Gastrocnemius medialis (tissue), 4 donors: ENCODE results near the gene CPNE5. TPM values are rescaled to one million over a fixed set of nuclear protein-coding genes. Genes with fewer than 3 reads are reported as not detected.

Experiments
- ATAC-seq, 2 donors: fragments of 150-250 bp; one replicate each; pipeline ENCODE4 v1.9.1; 2016
- DNase-seq, 2 donors: peaks; one replicate each; pipeline ENCODE4 v3.0.0-alpha.2; 2019
- H3K27ac ChIP-seq, 4 donors: fragments of 200-600 bp; sonication (generic); 1 replicate in 1 of 4; 2 replicates in 3 of 4; pipeline ENCODE4 v1.5.1; 2016 to 2018; ENCODE audit warnings: mild to moderate bottlenecking in 2 of 4, moderate library complexity in 1 of 4
- H3K27me3 ChIP-seq, 3 donors: fragments of 200-600 bp; sonication (generic) in 2 of 3; 1 replicate in 1 of 3; 2 replicates in 2 of 3; pipeline versions ENCODE4 v1.5.1 to v1.6.0; 2016 to 2019; ENCODE audit warnings: mild to moderate bottlenecking in 1 of 3, moderate library complexity in 1 of 3
- H3K36me3 ChIP-seq, 2 donors: fragments of 200-600 bp; sonication (generic) in 1 of 2; one replicate each; pipeline ENCODE4 v1.5.1; 2017 to 2018
- H3K4me1 ChIP-seq, 2 donors: fragments of 200-600 bp; sonication (generic) in 1 of 2; one replicate each; pipeline ENCODE4 v1.5.1; 2016 to 2017; ENCODE audit warnings: mild to moderate bottlenecking in 2 of 2
- H3K4me3 ChIP-seq, 4 donors: fragments of 200-600 bp; sonication (generic) in 3 of 4; 1 replicate in 1 of 4; 2 replicates in 3 of 4; pipeline ENCODE4 v1.5.1; 2016 to 2019; ENCODE audit warnings: mild to moderate bottlenecking in 2 of 4
- H3K9me3 ChIP-seq, 3 donors: fragments of 200-600 bp; sonication (generic) in 2 of 3; 1 replicate in 1 of 3; 2 replicates in 2 of 3; pipeline ENCODE4 v1.5.1; 2016 to 2019
- CTCF ChIP-seq, 5 experiments: fragments of 450-650 bp in 3 of 5; fragments of 200-600 bp in 2 of 5; sonication (generic) in 2 of 5; IDR thresholded peaks in 4 of 5; conservative IDR thresholded peaks in 1 of 5; 1 replicate in 4 of 5; 2 replicates in 1 of 5; pipeline ENCODE4 v1.5.1; 2016 to 2019; ENCODE audit warnings: antibody characterized with exemption in 5 of 5, mild to moderate bottlenecking in 3 of 5, moderate library complexity in 3 of 5
- POLR2A ChIP-seq, 2 donors: fragments of 450-650 bp; IDR thresholded peaks; one replicate each; pipeline ENCODE4 v1.6.1; 2017; ENCODE audit warnings: antibody characterized with exemption in 2 of 2, mild to moderate bottlenecking in 2 of 2, moderate library complexity in 2 of 2
- in situ Hi-C, 4 donors: fragments of 200-750 bp; cut with MboI; loops; one replicate each; pipeline versions ENCODE4 v1.15.0 to v1.8.0; 2017; ENCODE audit warnings: low sequenced_read_pairs in 4 of 4
- intact Hi-C: fragments of 100-400 bp; cut with DNase I; formaldehyde crosslinking; loops from one replicate; pipeline ENCODE4 v1.15.1; 2023; ENCODE audit warnings: low total_unique reads
- total RNA-seq, 4 donors: library from RNA; depleted of rRNA; stranded (reverse); fragments of >200 nt; gene quantifications; one replicate each; pipeline versions ENCODE4 v1.1.0 to v1.2.3, GENCODE V29; 2016

CPNE5 gene
- total RNA-seq, 4 donors from 2014 or later = 0.11 TPM; not detected in 3

DNA sequence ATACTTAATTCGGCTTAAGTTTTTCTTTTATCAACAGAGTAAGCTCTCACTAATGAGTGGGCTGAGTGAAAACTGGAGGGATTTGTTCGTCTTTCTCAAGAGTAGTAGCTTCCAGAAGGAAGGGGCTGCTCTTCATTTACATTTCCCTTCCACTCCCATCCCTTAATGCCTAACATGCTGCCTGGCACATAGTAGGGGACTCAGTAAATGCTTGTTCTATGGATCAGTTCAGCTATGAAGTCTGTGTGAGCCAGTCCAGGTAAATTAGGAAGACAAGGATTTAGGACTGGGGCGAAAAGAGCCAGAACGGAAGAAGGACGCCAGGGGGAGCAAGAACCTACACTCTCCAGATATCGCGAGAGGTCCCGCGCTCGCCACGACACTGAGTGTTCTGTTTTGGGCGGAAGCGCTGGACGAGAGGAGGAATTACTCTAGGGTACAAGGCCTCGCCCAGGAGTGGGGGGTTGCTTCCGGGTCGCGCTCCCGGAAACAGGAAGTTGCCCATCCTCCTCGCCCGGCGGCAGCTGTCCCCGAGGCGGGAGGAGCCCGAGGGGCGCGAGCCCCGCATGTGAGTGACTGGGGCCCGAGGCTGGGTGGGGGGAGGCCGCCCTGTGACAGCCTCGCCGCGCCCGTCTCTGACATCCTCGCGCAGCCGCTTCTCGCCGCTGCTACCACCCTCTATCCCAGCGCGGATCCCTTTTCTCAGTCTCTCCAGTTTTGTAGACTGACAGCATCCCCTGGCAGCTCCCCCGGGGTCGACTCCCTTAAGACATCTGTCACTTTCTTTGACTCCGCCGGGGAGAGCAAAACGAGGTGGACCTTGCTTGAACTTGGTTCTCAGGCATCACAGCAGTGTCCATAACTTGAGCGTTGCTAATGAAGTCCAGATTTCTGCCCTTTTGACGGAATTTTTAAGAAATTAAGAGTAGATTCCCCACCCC lies 46.5 kb upstream of the CPNE5 start, which contains the start of gene C6orf89:
Gene C6orf89, plus strand, starts transcription at position 492 of the 941 bp plus-strand sequence. CDS start 13,493 bp downstream, outside the sequence.
- in situ Hi-C loops = loop anchor here (10.0 to 25.0 kb wide), 5 partner anchors 99 to 329 kb away; partner anchors contain the start of genes FGD2 (in 1 of the 4) and MTCH1 (in 1 of the 4)
- peak within 1 kb of the TSS; percentile 83 to 91 (median 90) for H3K27ac ChIP-seq
- peak; percentile 85 to 95 (median 91) for TF ChIP-seq CTCF (IDR thresholded peaks at IDR 0.05 in 4 of 5, conservative IDR thresholded peaks at IDR 0.05 in 1 of 5)
- TF ChIP-seq POLR2A (IDR thresholded peaks at IDR 0.05) = peak; percentile 80 to 94
- intact Hi-C loops = loop anchor here (1.0 to 5.0 kb wide), 6 partner anchors 11 to 325 kb away; partner anchors contain the start of genes PIM1 and PPIL1
- H3K4me1 ChIP-seq = peaks cover 24 to 25% of the 10 kb centered on the region in 2 donors
- no peaks in the 10 kb centered on the region for H3K9me3 ChIP-seq
- H3K27me3 ChIP-seq = no peaks in the 10 kb centered on the region
- peak within 1 kb of the TSS; percentile 75 to 92 (median 83) for H3K4me3 ChIP-seq
- H3K36me3 ChIP-seq = no peaks in the 10 kb centered on the region
- DNase-seq (peak; percentile 97 to 99), ATAC-seq (peak; percentile 100)

DNA sequence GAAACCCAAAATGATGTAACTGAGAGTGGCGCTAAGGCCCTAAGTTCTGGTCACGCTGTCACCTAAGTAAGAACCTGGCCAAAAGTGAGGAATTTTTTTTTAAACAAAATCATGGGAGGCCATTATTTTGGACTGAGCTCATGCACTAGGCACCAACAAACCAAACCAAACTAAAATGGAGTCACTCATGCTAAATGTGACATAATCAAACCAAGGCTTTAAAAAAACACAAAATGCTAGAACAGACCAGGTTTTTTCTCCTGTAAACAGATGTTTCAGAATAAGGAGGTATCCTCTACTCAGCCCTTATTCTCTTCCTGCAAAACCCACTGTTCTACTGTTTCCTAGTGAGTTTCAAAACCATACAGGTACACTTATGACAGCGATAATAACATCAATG lies 45.4 kb upstream of the CPNE5 start:
- Histone ChIP-seq H3K36me3 (no peaks in the 10 kb centered on the region), H3K27me3 (no peaks in the 10 kb centered on the region), H3K9me3 (no peaks in the 10 kb centered on the region), H3K27ac (peak overlapping the region in 1 of 4 donors; percentile 91), H3K4me1 (peaks cover 24 to 25% of the 10 kb centered on the region in 2 donors), H3K4me3 (no peak overlapping the region)
- TF ChIP-seq POLR2A (IDR thresholded peaks at IDR 0.05) = no peak
- ATAC-seq = no peak
- in situ Hi-C loops (loop anchor here (10.0 to 25.0 kb wide), 5 partner anchors 100 to 330 kb away; partner anchors contain the start of genes FGD2 (in 1 of the 4) and MTCH1 (in 1 of the 4)), intact Hi-C loops (loop anchor here (1.0 to 5.0 kb wide), 6 partner anchors 10 to 326 kb away; partner anchors contain the start of genes PIM1 and PPIL1)
- DNase-seq = no peak

- ATAC-seq = no peak
- in situ Hi-C loops = loop anchor here in 2 of 4 donors (25.0 kb wide), 2 partner anchors 137 to 337 kb away; partner anchors contain the start of gene FGD2 (in 1 of the 2)
- Histone ChIP-seq H3K27ac (peak overlapping the region; percentile 81 to 93 (median 88)), H3K27me3 (no peaks in the 10 kb centered on the region), H3K9me3 (no peaks in the 10 kb centered on the region), H3K36me3 (peaks cover 0 to 3% of the 10 kb centered on the region in 2 donors), H3K4me1 (peaks cover 11 to 20% of the 10 kb centered on the region in 2 donors), H3K4me3 (peak overlapping the region; percentile 74 to 98 (median 91))
- TF ChIP-seq POLR2A (IDR thresholded peaks at IDR 0.05) = no peak
- TF ChIP-seq CTCF (IDR thresholded peaks at IDR 0.05 in 4 of 5, conservative IDR thresholded peaks at IDR 0.05 in 1 of 5) = no peak
- no peak for DNase-seq
- intact Hi-C loops = no loop called here
Observed at GRCh38 chr6:36875250-36875633, 36.0 kb upstream of the CPNE5 start.

DNA sequence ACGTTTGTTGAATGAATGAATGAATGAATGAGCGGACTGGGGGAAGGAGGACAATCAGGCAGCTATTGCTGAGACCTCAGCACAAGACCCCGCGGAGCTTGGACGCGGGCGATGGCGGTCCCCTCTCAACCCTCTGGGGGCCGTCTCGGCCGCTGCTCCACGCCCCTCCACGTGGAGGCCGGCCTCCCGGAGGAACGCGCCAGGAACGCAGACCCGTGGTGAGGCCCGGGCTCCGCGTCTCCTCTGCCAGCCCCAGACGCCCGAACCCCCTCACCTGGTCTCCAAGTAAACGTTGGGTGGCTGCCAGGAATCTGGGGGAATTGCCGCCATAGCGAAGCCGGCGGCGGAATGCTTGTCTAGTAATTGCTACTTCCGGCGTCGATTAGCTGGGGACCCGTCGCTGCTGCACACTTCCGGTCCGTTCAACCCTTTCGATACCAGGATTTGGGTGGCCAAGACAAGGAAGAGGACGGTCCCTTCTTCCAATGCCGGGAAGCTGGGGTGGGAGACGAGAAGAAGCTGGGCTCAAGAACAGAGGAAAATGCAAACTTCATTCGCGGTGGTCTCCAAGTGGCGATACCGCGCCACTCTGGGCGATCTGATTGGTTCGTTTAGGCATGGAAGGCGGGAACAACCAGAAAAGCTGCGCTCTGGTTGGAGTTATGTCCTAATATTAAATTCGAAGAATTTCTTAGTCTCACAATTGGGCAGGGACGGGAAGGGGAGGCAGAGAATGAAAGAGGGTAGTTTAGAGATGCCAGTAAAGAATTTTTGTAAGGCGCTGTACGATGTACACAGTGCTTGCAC lies 35.4 kb upstream of the CPNE5 start, which contains the start of gene PPIL1:
Gene PPIL1, minus strand, starts transcription at position 361 of the 807 bp plus-strand sequence. Its CDS starts 31 bp downstream, at position 330.
- ATAC-seq (peak; percentile 95 to 96), DNase-seq (peak; percentile 61 to 74)
- intact Hi-C loops (loop anchor here (1.0 kb wide), 1 partner anchor 11 kb away; the partner anchor contains the start of gene C6orf89), in situ Hi-C loops (loop anchor here in 2 of 4 donors (25.0 kb wide), 3 partner anchors 138 to 338 kb away; partner anchors contain the start of gene FGD2 (in 1 of the 2))
- no peaks in the 10 kb centered on the region for H3K27me3 ChIP-seq
- H3K9me3 ChIP-seq = no peaks in the 10 kb centered on the region
- H3K4me1 ChIP-seq = peaks cover 11 to 20% of the 10 kb centered on the region in 2 donors
- TF ChIP-seq CTCF (IDR thresholded peaks at IDR 0.05 in 4 of 5, conservative IDR thresholded peaks at IDR 0.05 in 1 of 5) (no peak), POLR2A (IDR thresholded peaks at IDR 0.05) (peak in 1 of 2 donors; percentile 50)
- peak within 1 kb of the TSS; percentile 74 to 98 (median 91) for H3K4me3 ChIP-seq
- H3K27ac ChIP-seq = peak within 1 kb of the TSS; percentile 81 to 93 (median 88)
- peaks cover 0 to 3% of the 10 kb centered on the region in 2 donors for H3K36me3 ChIP-seq
